HepG2 (cell line): ENCODE measurements around the gene AIF1. TPM values are rescaled to one million over a fixed set of nuclear protein-coding genes. Genes with fewer than 3 reads are reported as not detected.

Experiments used
- CEBPB ChIP-seq: IDR thresholded peaks from 2 replicates; pipeline ENCODE4 v1.6.1; 2011; ENCODE audit warnings: low read depth, low read length, improper control_type of control experiment, borderline replicate concordance
- CEBPG ChIP-seq: IDR thresholded peaks from 2 replicates; pipeline ENCODE4 v1.6.1; 2016
- DR1 ChIP-seq: sonication (generic); formaldehyde crosslinking; IDR thresholded peaks from 2 replicates; pipeline ENCODE4 v1.8.0; 2021; ENCODE audit warnings: mild to moderate bottlenecking, missing genetic modification reagents, inconsistent platforms
- E2F5 ChIP-seq: sonication (generic); formaldehyde crosslinking; conservative IDR thresholded peaks from 2 replicates; pipeline ENCODE4 v1.4.0; 2020; ENCODE audit warnings: missing genetic modification reagents
- FIP1L1 ChIP-seq: fragments of 200-400 bp; formaldehyde crosslinking; IDR thresholded peaks from 2 replicates; pipeline ENCODE4 v1.6.1; 2018; ENCODE audit warnings: low read depth, mild to moderate bottlenecking, low read length, moderate library complexity, borderline replicate concordance; ENCODE audit not compliant: insufficient read depth
- GTF2F1 ChIP-seq: fragments of 150-350 bp; IDR thresholded peaks from 2 replicates; pipeline ENCODE4 v1.6.1; 2014; ENCODE audit warnings: low read length
- HNRNPK ChIP-seq: fragments of 200-400 bp; formaldehyde crosslinking; IDR thresholded peaks from 2 replicates; pipeline ENCODE4 v1.6.1; 2018; ENCODE audit warnings: low read length, low read depth, moderate library complexity, mild to moderate bottlenecking; ENCODE audit not compliant: poor library complexity, severe bottlenecking
- ISL2 ChIP-seq: sonication (generic); formaldehyde crosslinking; IDR thresholded peaks from 2 replicates; pipeline ENCODE4 v1.5.0; 2020; ENCODE audit warnings: missing genetic modification reagents
- KLF11 ChIP-seq: IDR thresholded peaks from 2 replicates; pipeline ENCODE4 v1.6.1; 2016; ENCODE audit warnings: missing compliant biosample characterization
- MXD4 ChIP-seq: IDR thresholded peaks from 2 replicates; pipeline ENCODE4 v1.6.1; 2016; ENCODE audit warnings: mild to moderate bottlenecking, missing biosample characterization, missing genetic modification reagents
- MZF1 ChIP-seq: sonication (generic); formaldehyde crosslinking; IDR thresholded peaks from 2 replicates; pipeline ENCODE4 v1.8.1; 2023; ENCODE audit warnings: mild to moderate bottlenecking, missing genetic modification reagents, borderline replicate concordance
- NFIB ChIP-seq: sonication (generic); formaldehyde crosslinking; IDR thresholded peaks from 2 replicates; pipeline ENCODE4 v1.9.0; 2021; ENCODE audit warnings: missing genetic modification reagents, mild to moderate bottlenecking, borderline replicate concordance
- PBX2 ChIP-seq: IDR thresholded peaks from 2 replicates; pipeline ENCODE4 v1.6.1; 2016; ENCODE audit warnings: control low read depth
- PPARG ChIP-seq: conservative IDR thresholded peaks from 2 replicates; pipeline ENCODE4 v1.6.1; 2016; ENCODE audit warnings: missing biosample characterization, missing genetic modification reagents
- RARA ChIP-seq: IDR thresholded peaks from 2 replicates; pipeline ENCODE4 v1.6.1; 2016; ENCODE audit warnings: missing genetic modification reagents, missing compliant biosample characterization
- RFXAP ChIP-seq: sonication (generic); formaldehyde crosslinking; IDR thresholded peaks from 2 replicates; pipeline ENCODE4 v1.4.0; 2020; ENCODE audit warnings: missing genetic modification reagents, borderline replicate concordance
- SAP130 ChIP-seq: IDR thresholded peaks from 2 replicates; pipeline ENCODE4 v1.6.1; 2016; ENCODE audit warnings: low read depth
- SETDB1 ChIP-seq: sonication (generic); formaldehyde crosslinking; IDR thresholded peaks from 2 replicates; pipeline ENCODE4 v1.5.1; 2020; ENCODE audit warnings: missing genetic modification reagents, mild to moderate bottlenecking, borderline replicate concordance
- SRY ChIP-seq: sonication (generic); formaldehyde crosslinking; IDR thresholded peaks from 2 replicates; pipeline ENCODE4 v1.8.0; 2022; ENCODE audit warnings: mild to moderate bottlenecking, missing genetic modification reagents
- THRA ChIP-seq: sonication (generic); formaldehyde crosslinking; IDR thresholded peaks from 2 replicates; pipeline ENCODE4 v1.4.0; 2020; ENCODE audit warnings: missing genetic modification reagents, borderline replicate concordance
- TRIM24 ChIP-seq: sonication (generic); formaldehyde crosslinking; IDR thresholded peaks from 2 replicates; pipeline ENCODE4 v1.8.0; 2022; ENCODE audit warnings: mild to moderate bottlenecking, missing genetic modification reagents
- ZBTB8A ChIP-seq: sonication (generic); formaldehyde crosslinking; IDR thresholded peaks from 2 replicates; pipeline ENCODE4 v1.4.0; 2020; ENCODE audit warnings: mild to moderate bottlenecking, low read depth, missing genetic modification reagents, borderline replicate concordance
- ZNF232 ChIP-seq: sonication (generic); formaldehyde crosslinking; IDR thresholded peaks from 2 replicates; pipeline ENCODE4 v1.4.0; 2020; ENCODE audit warnings: missing genetic modification reagents, borderline replicate concordance
- ZNF24 ChIP-seq: fragments of 450-650 bp; IDR thresholded peaks from 2 replicates; pipeline ENCODE4 v1.6.1; 2017; ENCODE audit warnings: antibody characterized with exemption, mild to moderate bottlenecking
- ZNF484 ChIP-seq: sonication (generic); formaldehyde crosslinking; IDR thresholded peaks from 2 replicates; pipeline ENCODE4 v1.5.1; 2020; ENCODE audit warnings: mild to moderate bottlenecking, low read depth, missing genetic modification reagents, borderline replicate concordance
- ZNF710 ChIP-seq: sonication (generic); formaldehyde crosslinking; IDR thresholded peaks from 2 replicates; pipeline ENCODE4 v1.5.0; 2020; ENCODE audit warnings: mild to moderate bottlenecking, missing genetic modification reagents, borderline replicate concordance
- polyA plus RNA-seq, 8 experiments: library from polyadenylated mRNA; depleted of rRNA in 3 of 8; stranded (reverse) in 7 of 8; unstranded in 1 of 8; fragments of >200 nt; fragmentation: Illumina TruSeq in 4 of 8; extraction: Trizol in 4 of 8; gene quantifications; 2 replicates each; pipeline versions ENCODE4 v1.2.1 to v1.2.3, GENCODE V29; 2011 to 2016; ENCODE audit warnings: low read depth in 4 of 8, missing spikeins in 1 of 8, mixed read lengths in 1 of 8; ENCODE audit not compliant: insufficient read depth in 1 of 8
- total RNA-seq, 5 experiments: library from RNA; depleted of rRNA; stranded (reverse); fragments of >200 nt; fragmentation: Illumina TruSeq; extraction: Trizol; gene quantifications; 2 replicates each; pipeline ENCODE4 v1.2.3, GENCODE V29; 2016; ENCODE audit warnings: low read depth in 1 of 5

The AIF1 gene
- total and polyA plus RNA-seq, 2 of the 13 experiments (the other 11 are each of a cell fraction or from before 2014, with no cell fraction given) = 1.5 TPM; not detected in 1

GRCh38 chr6:31642798-31643570 is 27.9 kb downstream of the AIF1 start (continued):
- TF ChIP-seq ZNF710 (CRISPR knock-in tag) = no peak
- TF ChIP-seq E2F5 (CRISPR knock-in tag) = no peak
- no peak for TF ChIP-seq FIP1L1
- TF ChIP-seq THRA (CRISPR knock-in tag) = no peak
- TF ChIP-seq RFXAP (CRISPR knock-in tag) = no peak
- TF ChIP-seq CEBPB = peak; percentile 77; the same call in 1 of the 2 replicates
- no peak; the same call in 1 of the 2 replicates for TF ChIP-seq ZNF232
- TF ChIP-seq GTF2F1 = no peak
- TF ChIP-seq DR1 = no peak
- TF ChIP-seq PBX2 = no peak
- TF ChIP-seq RARA (CRISPR knock-in tag) = peak; percentile 69
- no peak for TF ChIP-seq ISL2 (CRISPR knock-in tag)
- TF ChIP-seq SRY (CRISPR knock-in tag) = no peak
- TF ChIP-seq TRIM24 (CRISPR knock-in tag) = no peak
- TF ChIP-seq ZBTB8A (CRISPR knock-in tag) = no peak
- peak; percentile 60 for TF ChIP-seq CEBPG (CRISPR knock-in tag)
- TF ChIP-seq MZF1 (CRISPR knock-in tag) = no peak
- TF ChIP-seq PPARG (CRISPR knock-in tag) = no peak
- TF ChIP-seq MXD4 (CRISPR knock-in tag) = no peak
- TF ChIP-seq ZNF24 = no peak
- TF ChIP-seq HNRNPK = no peak
- peak; percentile 30; the same call in 1 of the 2 replicates for TF ChIP-seq SAP130 (CRISPR knock-in tag)
- TF ChIP-seq ZNF484 (CRISPR knock-in tag) = no peak
- no peak for TF ChIP-seq NFIB (CRISPR knock-in tag)
- TF ChIP-seq SETDB1 (CRISPR knock-in tag) = no peak
- no peak for TF ChIP-seq KLF11 (CRISPR knock-in tag)
